B cell (primary cell): Measurements from ENCODE around the gene GPR160.

ENCODE experiments used
- EZH2 ChIP-seq: IDR thresholded peaks from 2 replicates; pipeline ENCODE4 v1.6.1; 2012; ENCODE audit warnings: borderline replicate concordance, low read depth, mild to moderate bottlenecking, moderate library complexity, low read length; ENCODE audit not compliant: insufficient read depth, poor library complexity, severe bottlenecking
- TF ChIP-seq, protein P1 (sequence below): fragments of 200-600 bp; IDR thresholded peaks from one replicate; pipeline ENCODE4 v1.8.0; 2022; ENCODE audit warnings: antibody characterized with exemption, mild to moderate bottlenecking

DNA sequence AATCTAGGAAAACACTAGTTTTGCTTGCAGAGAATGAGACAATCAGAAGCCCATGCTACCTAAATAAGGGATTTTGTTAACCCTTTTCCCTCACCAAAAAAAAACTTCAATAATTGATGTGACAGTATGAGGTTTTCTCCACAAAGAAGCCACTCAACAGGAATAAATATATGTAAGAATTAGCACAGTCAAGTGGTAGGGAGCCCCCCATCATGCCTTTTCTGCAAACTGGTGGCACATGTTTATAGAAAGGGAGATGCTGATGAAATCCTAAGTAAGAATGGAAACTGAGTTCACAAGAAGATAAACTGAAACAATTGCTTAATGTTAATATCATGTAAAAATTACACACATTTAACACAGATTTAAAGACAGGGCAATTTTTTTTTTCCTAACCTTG lies 92.7 kb downstream of the GPR160 start:
- TF ChIP-seq, protein P1, sequence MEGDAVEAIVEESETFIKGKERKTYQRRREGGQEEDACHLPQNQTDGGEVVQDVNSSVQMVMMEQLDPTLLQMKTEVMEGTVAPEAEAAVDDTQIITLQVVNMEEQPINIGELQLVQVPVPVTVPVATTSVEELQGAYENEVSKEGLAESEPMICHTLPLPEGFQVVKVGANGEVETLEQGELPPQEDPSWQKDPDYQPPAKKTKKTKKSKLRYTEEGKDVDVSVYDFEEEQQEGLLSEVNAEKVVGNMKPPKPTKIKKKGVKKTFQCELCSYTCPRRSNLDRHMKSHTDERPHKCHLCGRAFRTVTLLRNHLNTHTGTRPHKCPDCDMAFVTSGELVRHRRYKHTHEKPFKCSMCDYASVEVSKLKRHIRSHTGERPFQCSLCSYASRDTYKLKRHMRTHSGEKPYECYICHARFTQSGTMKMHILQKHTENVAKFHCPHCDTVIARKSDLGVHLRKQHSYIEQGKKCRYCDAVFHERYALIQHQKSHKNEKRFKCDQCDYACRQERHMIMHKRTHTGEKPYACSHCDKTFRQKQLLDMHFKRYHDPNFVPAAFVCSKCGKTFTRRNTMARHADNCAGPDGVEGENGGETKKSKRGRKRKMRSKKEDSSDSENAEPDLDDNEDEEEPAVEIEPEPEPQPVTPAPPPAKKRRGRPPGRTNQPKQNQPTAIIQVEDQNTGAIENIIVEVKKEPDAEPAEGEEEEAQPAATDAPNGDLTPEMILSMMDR = no peak
- no peak for TF ChIP-seq EZH2
